IPS-NIHi7 (cell line): Measurements from ENCODE around the gene MBOAT1.
A peak's percentile ranks its signal among the peaks of the same experiment; 100 is the strongest.

Source experiments
- DNase-seq: peaks from one replicate; pipeline ENCODE4 v3.0.0; 2012; ENCODE audit warnings: mixed read lengths; ENCODE audit errors: extremely low spot score

Gene MBOAT1

GRCh38 chr6:20105838-20106237 lies 106.4 kb downstream of the MBOAT1 start:
- no peak for DNase-seq

GRCh38 chr6:20104696-20105095 lies 107.6 kb downstream of the MBOAT1 start:
- no peak for DNase-seq

- no peak for DNase-seq
These were observed 109.7 kb downstream of the MBOAT1 start for GRCh38 chr6:20102397-20103073.

GRCh38 chr6:20099156-20099555 lies 113.1 kb downstream of the MBOAT1 start:
- no peak for DNase-seq

GRCh38 chr6:20098267-20098876 lies 113.9 kb downstream of the MBOAT1 start:
- no peak for DNase-seq

GRCh38 chr6:20096536-20096935 lies 115.7 kb downstream of the MBOAT1 start:
- DNase-seq: no peak

GRCh38 chr6:20095436-20095835 lies 116.8 kb downstream of the MBOAT1 start:
- DNase-seq: no peak

GRCh38 chr6:20092071-20092566 lies 120.2 kb downstream of the MBOAT1 start:
- peak; percentile 51 for DNase-seq

- DNase-seq: no peak
These were observed 125.3 kb downstream of the MBOAT1 start for GRCh38 chr6:20086992-20087391.

GRCh38 chr6:20085817-20086216 lies 126.5 kb downstream of the MBOAT1 start:
- no peak for DNase-seq

GRCh38 chr6:20084411-20084810 lies 127.9 kb downstream of the MBOAT1 start:
- no peak for DNase-seq

GRCh38 chr6:20071998-20072397 lies 140.3 kb downstream of the MBOAT1 start:
- DNase-seq: no peak

GRCh38 chr6:20070047-20070446 lies 142.2 kb downstream of the MBOAT1 start:
- no peak for DNase-seq

GRCh38 chr6:20069021-20069522 lies 143.2 kb downstream of the MBOAT1 start:
- DNase-seq: no peak

GRCh38 chr6:20068421-20068988 lies 143.8 kb downstream of the MBOAT1 start:
- DNase-seq: no peak

- no peak for DNase-seq
These were observed 150.3 kb downstream of the MBOAT1 start for GRCh38 chr6:20061952-20062351.

- no peak for DNase-seq
These were observed 152.0 kb downstream of the MBOAT1 start for GRCh38 chr6:20060252-20060651.

- no peak for DNase-seq
These were observed 153.4 kb downstream of the MBOAT1 start for GRCh38 chr6:20058912-20059311.

GRCh38 chr6:20058121-20058905 lies 154.0 kb downstream of the MBOAT1 start:
- DNase-seq: no peak

- peak; percentile 49 for DNase-seq
These were observed 155.8 kb downstream of the MBOAT1 start for GRCh38 chr6:20056350-20056992.

GRCh38 chr6:20055916-20056315 lies 156.4 kb downstream of the MBOAT1 start:
- DNase-seq: no peak
